ENCODE results near the gene NINJ2.
A peak's percentile ranks its signal among the peaks of the same experiment; 100 is the strongest.
"Not testable (repeated sequence)": the region's sequence is repeated elsewhere in the genome, so short reads cannot be mapped to it uniquely, and the experiment has no call there.

The NINJ2 gene

DNA sequence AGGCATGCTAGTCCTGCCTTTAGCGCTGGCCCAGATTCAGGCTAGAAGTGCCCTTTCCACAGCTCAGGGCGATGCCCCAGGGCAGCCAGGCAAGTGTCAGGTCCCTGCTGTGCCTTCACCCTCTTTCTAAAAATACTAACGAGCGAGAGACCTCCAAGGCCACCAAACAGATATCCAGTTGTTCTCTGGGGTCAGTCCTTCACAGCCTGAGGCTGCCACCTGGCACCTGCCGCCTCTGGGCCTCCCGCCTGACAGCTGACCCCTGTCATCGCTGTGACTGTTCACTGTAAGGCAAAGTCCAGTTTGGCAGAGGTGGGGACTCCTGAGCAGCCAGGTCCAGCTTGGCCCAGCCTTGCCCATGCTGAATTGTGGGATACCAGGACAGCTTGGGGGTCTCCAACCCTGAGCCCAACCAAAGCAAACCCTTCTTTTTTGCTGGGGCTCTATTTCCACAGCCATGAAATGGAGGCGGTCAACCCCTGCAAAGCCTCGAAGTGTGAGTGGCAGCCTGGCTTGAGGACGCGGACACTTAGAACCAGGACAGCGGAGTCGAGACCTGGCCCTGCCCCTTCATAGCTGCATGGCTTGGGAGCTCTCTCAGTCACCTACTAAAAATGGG is 79.9 kb downstream of the NINJ2 start:
- DNase-seq: no peak

DNA sequence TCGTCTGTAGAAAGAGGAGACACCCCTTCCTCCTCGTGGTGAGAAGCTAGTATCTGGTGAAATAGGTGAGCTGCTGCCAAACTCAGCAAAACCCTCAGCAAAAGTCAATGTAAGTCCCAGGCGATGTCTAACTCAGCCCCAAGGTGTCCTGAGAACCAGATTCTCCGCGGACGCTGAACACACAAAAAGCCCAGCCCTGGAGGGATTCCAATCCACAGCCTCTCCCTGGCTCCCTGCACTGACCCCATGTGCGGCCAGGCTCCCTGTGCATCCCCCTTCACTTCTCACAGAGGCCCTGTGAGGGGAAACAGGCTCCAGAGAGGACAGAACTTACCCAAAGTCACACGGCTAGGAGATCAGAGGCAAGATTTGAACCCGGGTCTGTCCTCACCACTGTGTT is 81.5 kb downstream of the NINJ2 start:
- no peak for DNase-seq

- no peak for DNase-seq
Observed at GRCh38 chr12:581321-581720, 81.9 kb downstream of the NINJ2 start.

DNA sequence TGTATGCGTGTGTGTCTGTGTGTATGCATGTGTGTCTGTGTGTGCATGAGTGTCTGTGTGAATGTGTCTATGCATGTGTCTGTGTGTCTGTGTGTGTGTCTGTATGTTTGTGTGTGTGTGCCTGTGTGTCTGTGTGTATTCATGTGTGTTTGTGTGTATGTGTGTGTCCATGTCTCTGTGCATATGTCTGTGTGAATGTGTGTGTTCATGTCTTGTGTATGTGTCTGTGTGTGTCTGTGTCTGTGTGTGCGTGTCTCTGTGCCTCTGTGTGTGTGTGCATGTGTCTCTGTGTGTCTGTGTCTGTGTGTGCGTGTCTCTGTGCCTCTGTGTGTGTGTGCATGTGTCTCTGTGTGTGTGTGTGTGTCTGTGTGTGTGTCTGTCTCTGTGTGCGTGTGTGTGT is 82.4 kb downstream of the NINJ2 start:
- DNase-seq: no peak

DNA sequence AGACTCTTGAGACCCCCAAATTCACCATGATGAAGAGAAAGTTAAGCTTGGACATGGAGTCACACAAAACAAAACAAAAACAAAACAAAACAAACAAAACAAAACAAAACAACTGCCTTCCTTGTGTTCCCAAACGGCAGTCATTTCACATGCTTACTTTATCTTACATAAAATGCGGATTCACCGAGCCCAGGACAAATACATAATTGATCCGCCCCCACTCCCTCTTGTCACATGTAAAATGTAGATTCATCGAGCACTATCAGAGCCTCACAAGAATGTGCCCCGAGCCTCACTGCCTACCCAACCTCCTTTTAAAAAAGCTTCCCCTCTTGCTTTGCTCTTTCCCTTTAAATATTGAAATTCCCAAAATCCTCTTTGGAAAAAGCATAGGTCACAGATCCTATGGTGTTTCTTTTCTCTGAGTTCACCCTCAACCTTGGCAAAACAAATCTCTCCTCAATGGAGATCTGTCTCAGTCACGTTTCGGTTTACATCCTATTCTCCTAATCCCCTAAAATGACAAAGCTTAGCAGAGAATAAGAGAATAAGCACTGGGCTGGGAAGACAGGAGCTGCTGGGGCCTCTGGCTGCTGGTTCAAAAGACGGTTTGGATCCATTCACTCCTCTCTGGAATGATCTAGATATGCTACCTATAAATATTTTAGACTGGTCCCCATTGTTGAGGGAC is 83.7 kb downstream of the NINJ2 start:
- DNase-seq: no peak

DNA sequence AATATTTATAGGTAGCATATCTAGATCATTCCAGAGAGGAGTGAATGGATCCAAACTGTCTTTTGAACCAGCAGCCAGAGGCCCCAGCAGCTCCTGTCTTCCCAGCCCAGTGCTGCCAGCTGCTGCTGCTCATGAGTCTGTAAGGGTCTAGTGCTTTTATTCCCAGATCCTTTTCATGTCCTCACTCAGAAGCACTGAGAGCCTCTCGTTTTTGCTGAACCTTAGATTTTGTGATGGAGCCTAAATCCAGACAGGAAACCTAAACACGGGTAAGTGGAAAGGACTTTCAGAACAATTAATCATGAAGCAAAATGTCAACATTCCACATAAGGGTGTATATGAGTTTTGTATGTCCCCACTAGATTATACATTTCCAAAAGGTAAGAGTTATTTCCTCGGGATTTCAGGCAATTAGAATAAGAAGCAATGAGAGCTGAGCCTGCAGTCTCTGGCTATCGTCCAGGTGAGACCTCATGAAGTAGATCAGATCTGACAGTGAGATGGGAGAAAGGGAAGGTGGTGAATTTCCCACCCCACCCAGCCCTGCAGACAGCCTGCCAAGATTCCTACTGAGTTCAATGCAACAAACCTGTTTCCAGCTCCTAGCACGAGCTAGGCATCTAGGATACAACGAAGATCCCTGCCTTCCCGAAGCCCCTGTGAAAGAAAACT is 84.4 kb downstream of the NINJ2 start:
- no peak for DNase-seq

DNA sequence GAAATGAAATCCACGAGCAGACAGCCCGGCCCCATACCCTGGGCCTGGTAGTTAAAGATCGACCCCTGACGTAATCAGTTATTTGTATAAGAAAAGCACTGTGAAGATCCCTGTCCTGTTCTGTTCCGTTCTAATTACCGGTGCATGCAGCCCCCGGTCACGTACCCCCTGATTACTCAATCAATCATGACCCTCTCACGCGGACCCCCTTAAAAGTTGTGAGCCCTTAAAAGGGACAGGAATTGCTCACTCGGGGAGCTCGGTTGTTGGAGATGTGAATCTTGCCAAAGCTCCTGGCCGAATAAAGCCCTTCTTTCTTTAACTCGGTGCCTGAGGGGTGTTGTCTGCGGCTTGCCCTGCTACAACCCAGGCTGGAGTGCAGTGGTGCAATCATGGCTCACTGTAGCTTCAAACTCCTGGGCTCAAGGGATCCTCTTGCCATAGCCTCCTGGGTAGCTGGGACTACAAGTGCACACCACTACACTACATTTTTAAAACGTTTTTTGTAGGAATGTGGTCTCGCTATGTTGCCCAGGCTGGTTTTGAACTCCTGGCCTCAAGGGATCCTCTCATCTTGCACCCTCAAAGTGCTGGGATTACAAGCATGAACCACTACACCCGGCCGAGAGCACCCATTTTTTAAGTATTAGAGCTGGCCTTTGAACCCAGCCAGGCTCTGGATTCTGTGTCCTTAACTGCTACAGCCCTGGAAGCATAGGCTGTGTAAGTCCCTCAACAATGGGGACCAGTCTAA is 85.1 kb downstream of the NINJ2 start:
- not testable (repeated sequence) for DNase-seq

DNA sequence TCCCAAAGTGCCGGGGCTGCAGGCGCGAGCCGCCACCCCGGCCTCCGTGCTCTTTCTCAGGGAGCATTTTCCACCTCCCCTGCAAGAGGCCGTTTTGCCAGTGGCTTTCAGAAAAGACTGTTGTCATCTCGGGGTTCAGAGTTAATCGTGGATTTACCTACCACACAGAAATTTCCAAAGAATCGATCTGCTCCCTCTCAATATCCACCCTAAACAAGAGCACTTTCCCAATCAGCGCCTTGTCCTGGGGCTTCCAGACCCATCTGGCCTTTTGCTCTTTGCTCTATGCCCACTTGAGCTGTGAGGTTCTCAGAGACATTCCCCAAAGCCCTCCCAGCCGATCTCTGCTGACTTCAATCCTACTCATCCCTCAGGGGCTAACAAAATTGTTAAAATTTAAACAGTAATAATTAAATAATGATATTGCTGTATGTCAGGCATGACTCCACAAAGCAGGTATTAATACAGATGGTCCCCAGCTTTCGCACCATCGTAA is 86.6 kb downstream of the NINJ2 start:
- no peak for DNase-seq

DNA sequence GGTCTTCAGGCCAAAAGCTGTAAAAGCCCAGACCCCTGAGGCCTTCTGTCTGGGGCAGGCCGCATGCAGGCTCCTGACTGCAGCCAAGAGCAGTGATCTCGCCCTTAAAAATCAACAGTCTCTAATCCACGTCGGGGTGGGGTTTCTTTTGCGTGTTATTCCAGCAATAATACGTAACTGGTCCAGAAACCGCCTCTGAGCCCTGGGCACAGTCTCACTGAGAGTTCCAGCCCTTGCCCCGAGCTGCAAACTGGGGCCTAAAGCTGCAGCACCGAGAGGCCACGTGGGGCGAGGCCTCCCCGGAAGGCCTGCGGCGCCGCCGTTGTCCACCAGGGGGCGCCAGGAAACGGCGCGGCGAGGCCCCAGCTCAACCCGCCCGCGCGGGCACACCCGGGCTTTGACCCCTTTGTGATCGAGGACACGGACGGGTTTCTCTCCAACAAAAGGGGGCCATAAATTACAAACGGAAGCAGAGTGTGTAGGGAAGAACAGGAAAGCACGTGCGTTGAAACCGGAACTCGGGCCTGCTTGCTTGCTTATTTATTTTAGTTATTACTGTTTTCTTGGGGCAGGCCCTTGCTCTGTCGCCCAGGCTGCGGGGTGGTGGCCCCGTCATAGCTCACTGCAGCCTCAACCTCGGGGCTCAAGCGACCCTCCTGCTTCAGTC is 87.2 kb downstream of the NINJ2 start:
- DNase-seq: peak; percentile 91

DNA sequence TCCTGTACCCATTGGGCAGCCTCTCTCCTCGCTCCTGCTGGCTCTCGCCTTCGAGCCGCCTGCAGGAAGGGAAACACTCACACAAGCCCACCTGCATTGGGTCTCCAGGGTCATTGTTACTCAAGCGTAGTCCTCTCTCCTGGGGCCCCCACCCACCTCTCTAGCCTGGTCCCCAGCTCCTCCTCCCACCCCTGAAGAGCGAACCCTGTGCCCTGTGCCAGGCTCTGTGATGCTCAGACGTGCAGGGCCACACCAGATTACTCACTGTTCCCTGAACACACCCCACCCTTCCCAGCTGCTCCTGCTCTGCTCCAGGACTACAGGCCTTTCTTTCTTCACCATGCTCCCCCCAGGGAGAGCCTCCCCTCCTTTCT is 88.1 kb downstream of the NINJ2 start:
- no peak for DNase-seq

DNA sequence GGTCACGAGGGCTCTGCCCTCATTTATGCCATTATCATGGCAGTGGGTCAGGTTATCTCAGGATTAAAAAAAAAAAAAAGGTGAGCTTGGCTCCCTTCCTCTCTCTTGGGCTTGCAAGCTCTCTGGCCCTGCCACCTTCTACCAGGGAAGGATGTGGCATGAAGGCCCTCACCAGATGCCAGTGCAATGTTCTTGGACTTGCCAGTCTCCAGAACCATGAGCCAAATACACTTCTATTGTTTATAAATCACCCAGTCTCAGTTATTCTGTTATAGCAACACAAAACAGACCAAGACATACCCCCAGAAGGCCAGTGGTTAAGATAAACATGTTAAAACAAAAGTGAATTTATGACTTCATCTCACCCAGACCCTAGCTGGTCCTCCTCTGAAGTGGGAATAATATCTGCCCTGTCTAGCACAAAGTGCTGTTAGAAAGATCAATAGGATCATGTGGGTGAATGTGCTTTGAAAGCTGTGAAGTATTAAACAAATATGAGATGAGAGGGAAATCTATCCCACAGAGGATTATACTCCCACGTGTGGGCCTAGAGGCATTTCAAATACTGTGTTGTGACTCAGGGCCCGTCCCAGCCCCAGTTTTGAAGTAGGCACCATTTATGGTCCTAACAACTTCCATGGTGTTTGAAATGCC is 88.6 kb downstream of the NINJ2 start:
- DNase-seq: no peak

- DNase-seq: no peak
Observed at GRCh38 chr12:573232-573631, 90.0 kb downstream of the NINJ2 start.

DNA sequence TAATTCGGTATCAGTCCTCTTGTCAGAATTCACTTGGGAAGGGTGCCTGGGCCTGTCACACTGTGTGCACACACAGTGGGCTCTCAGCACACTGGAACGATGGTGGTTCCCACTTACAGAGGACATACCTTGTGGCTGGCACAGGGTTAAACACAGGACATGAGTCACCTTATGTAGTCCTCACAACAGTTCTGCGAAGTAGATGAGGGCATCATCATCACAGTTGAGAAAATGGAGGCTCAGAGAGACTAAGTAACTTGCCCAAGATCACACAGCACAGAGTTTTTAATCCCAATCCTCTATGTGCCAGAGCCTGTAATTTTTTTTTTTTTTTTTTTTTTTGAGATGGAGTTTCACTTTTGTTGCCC is 90.7 kb downstream of the NINJ2 start:
- DNase-seq: peak; percentile 66

DNA sequence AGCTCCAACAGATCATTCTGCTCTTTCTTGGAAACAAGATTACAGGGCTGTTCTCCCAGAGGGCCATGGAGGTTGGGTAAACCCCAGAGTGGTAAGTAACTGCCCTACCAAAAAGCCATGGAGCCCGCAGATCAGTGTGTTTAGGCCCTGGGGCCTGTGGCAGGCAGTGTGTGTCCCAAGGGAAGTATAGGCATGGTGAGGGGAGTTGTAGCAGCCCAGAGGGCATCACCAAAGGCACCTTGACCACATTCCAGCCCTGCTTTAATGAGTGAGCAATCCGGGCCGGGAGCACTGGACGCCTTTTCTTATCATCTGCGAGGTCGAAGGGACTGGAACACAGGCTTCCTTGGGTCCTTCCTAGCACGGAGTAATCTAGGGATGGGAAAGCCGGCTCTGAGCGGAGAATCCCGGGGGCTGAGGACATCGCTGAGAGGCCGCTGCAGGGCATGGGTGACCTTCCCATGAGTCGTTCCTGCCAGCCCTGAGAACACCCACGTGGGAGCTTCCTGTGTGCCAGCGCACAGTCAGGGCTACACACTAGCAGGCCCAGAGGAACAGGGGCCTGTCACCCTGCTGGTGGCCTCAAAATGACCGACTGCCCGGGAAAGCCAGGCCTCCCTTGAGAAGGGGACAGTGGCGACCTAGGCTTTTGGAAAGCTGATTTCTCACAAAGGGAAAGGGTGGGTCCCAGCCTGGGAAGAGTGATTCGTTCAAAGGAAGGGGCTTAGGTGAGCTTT is 91.3 kb downstream of the NINJ2 start:
- DNase-seq: no peak

DNA sequence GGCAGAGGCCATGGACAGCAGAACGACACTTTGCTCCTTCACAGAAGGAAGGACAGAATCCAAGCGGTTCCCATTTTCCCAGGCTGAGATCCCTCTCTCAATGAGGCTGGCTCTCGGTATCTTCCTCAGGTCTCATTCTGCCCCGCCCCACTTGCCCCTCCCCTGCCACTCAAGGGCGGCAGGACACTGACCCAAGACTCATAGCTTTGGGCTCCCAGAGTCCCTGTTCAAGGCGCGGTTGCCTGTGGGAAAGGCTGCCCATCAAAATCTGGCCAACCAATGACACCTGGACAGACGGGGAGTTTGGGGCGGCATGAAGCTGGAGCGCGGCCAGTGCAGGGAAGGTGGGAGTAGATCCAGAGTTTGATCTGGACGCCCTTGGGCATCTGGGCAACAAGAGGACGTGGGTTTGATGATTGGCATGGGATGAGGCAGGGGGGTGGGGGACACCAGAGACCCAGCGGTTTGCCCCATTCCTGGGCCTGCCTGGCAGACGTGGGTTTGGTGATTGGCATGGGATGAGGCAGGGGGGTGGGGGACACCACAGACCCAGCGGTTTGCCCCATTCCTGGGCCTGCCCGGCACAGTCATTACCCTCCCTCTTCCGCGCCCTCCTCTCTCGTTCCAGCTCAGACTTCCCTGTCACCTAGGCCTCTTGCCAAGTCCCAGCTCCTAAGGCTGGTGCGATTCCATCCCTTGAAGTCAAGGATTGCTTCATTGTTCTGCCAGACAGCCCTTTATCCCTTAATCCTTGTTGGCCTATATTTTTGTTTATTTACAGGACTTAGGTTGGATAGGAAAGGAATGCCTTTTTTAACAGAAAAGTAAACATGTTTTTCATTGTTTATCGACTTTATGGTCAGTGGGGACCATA is 92.1 kb downstream of the NINJ2 start:
- no peak for DNase-seq

DNA sequence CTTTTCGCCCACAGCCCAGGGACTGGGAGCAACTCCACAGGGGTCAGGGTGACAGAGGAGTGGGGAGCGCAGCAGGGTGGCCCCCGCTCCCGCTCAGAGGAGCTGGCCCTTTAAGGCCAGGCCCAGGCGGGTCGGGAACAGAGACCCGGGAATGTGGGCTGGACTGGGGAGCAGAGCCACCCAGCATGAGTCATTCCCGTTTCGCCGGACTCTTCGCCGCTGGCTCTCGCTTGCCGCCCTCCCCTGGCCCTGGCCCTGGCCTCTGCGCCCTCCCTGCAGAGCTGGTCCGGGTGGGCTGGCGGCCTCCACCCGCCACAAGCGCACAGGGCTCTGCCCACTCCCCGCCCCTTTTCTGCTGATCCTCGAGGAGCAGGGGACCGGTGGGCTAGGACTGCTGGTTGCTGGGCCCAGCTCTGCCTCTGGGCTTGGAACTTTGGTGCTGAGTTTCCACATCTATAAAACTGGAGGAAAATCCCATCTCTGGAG is 92.8 kb downstream of the NINJ2 start:
- DNase-seq: no peak

- peak; percentile 87 for DNase-seq
Observed at GRCh38 chr12:569803-570434, 93.3 kb downstream of the NINJ2 start.

- no peak for DNase-seq
Observed at GRCh38 chr12:569091-569676, 94.1 kb downstream of the NINJ2 start.

- DNase-seq: no peak
Observed at GRCh38 chr12:568486-568885, 94.8 kb downstream of the NINJ2 start.
